Mammary epithelial cell (primary cell): Measurements from ENCODE around the gene PRIM1.

ENCODE experiments used
- CTCF ChIP-seq, 2 donors: IDR thresholded peaks in 1 of 2; conservative IDR thresholded peaks in 1 of 2; 2 replicates each; pipeline ENCODE4 v1.5.1; 2011 to 2012; ENCODE audit warnings: inconsistent platforms in 2 of 2, low read length in 2 of 2, mild to moderate bottlenecking in 2 of 2, control low read depth in 1 of 2, low read depth in 1 of 2; ENCODE audit not compliant: insufficient read depth in 1 of 2; ENCODE audit errors: extremely low read depth in 1 of 2
- EZH2 ChIP-seq: IDR thresholded peaks from 2 replicates; pipeline ENCODE4 v1.6.1; 2012; ENCODE audit warnings: low read length, inconsistent platforms, borderline replicate concordance

DNA sequence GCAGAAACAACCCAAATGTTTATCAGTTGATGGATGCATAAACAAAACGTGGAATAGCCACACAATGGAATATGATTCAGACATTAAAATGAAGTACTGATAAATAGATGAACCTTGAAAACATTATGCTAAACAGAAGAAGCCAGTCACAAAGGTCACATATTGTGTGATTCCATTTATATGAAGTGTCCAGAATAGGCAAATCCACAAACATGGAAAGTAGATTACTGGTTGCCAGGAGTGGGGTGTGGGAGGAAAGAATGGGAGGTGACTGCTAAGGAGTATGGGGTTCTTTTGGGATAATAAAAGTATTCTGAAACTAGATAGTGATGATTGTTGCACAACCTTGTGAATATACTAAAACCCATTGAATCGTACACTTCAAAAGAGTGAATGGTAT lies 9.7 kb upstream of the PRIM1 start:
- no peak for TF ChIP-seq EZH2
- no peak for TF ChIP-seq CTCF (conservative IDR thresholded peaks at IDR 0.05 in 1 of 2, IDR thresholded peaks at IDR 0.05 in 1 of 2; ENCODE audit: extremely low read depth in 1 of 2, insufficient read depth in 1 of 2, low read depth in 1 of 2, low read length in 2 of 2)
